NCI-H226 (cell line): ENCODE data around the gene NUDT4B.
"Not testable (repeated sequence)": the region's sequence is repeated elsewhere in the genome, so short reads cannot be mapped to it uniquely, and the experiment has no call there.

ENCODE experiments used
- DNase-seq: peaks from one replicate; pipeline ENCODE4 v3.0.0-alpha.2; 2015

Gene NUDT4B

DNA sequence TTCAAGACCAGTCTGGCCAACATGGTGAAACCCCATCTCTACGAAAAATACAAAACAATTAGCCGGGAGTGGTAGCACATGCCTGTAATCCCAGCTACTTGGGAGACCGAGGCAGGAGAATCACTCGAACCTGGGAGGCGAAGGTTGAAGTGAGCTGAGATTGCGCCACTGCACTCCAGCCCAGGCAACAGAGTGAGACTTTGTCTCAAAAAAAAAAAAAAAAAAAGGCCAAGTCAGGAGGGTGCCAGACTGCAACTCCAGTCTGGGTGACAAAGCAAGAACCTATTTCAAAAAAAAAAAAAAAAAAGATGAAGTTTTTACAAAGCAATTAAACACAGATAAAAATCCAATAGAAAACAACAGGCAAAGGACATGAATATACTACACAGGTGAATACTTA lies 9.9 kb upstream of the NUDT4B start:
- not testable (repeated sequence) for DNase-seq

GRCh38 chr1:148743200-148743599 lies 5.4 kb upstream of the NUDT4B start:
- not testable (repeated sequence) for DNase-seq

DNA sequence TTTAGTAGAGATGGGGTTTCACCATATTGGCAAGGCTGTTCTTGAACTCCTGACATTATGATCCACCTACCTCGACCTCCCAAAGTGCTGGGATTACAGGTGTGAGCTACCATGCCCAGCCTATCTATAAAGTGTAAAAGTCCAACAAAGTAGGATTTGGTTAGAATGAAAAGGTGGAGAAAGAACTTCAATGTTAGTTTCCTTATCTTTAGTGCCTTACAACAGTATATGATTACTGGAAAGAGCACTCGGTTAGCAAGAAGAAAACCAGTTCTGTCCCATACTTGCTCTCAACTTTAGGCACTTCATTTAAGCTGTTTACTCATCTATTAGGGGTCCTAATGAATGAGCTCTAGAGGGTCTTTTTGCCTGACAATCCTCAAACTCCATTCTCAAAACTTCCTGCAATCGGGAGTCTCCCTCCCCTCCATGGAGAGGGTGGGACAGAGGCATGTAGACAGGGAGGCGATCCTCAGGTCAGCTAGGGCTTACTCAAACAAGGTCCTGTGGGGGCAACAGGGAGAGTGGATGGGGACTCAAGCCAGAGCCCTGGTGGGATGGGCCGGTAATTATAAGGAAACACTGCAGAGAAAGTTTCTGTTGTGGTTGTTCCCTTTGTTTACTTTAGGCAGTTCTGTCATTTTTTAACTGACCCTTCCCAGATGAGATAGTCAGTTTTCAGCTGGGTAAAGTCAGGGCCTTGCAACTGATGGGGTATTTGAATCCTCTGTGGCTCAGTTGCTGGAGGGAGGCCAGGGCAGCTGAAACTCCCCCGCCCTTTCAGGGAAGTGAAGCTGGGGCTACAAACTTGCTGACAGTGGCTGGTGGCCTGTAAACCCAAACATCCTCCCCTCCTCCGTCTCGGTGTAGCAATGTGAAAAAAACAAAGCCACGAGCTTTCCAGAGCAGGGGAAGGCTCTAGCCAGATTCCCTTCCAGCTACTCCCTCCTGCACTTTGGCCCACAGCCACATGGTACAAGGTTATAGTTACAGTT lies 4.6 kb upstream of the NUDT4B start:
- not testable (repeated sequence) for DNase-seq

DNA sequence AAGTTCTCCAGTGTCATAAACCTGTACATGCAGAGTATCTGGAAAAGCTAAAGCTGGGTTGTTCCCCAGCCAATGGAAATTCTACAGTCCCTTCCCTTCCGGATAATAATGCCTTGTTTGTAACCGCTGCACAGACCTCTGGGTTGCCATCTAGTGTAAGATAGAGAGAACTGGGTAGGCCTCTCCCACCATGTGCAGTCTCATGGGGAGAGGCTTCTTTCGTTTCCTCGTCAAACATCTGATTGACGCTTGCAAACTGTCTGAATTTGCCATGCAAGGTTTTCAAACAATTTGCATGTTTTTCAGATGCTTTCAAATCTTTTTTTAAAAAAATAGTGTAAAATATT lies 734 bp downstream of the NUDT4B start:
- not testable (repeated sequence) for DNase-seq

- not testable (repeated sequence) for DNase-seq
These were observed 7.7 kb downstream of the NUDT4B start for GRCh38 chr1:148756231-148756630.

DNA sequence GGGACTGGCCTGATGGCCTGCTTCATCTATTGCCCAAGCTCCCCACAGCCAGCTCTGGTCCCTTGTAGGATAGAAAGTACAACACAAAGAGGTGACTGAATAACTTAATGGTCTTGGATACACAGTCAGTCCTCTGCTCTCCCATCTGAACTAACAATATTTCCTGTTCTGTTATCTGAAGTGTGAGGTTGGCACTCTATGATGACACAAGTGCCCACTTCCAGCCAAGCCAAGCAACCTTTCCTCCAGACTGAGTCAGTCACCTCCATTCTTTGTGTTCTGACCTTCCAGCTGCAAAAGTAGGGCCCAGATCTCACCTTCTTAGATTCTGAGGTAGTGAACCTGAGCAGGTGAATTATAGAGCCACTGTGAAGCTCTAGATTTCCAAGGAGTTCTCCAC lies 8.9 kb downstream of the NUDT4B start:
- not testable (repeated sequence) for DNase-seq

- DNase-seq, result not testable (repeated sequence)
These were observed 9.8 kb downstream of the NUDT4B start for GRCh38 chr1:148758412-148758811.

DNA sequence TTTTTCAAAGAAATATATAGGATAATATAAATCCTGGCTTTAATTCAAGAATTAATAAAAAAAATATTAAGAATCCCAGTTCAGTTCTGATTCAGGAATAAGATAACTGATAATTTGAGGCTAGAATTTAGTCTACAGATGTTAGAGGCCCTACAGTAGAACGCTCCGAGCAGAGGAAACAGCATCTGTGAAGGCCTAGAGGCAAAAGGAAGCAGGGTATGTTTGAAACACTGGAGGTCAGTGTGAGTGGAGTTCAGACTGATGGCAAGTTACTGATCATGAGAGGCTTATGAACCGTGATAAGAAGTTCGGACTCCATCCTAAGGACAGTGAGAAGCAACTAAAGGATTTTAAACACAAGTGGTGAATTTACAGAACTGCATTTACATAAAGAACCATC lies 10.4 kb downstream of the NUDT4B start:
- not testable (repeated sequence) for DNase-seq

DNA sequence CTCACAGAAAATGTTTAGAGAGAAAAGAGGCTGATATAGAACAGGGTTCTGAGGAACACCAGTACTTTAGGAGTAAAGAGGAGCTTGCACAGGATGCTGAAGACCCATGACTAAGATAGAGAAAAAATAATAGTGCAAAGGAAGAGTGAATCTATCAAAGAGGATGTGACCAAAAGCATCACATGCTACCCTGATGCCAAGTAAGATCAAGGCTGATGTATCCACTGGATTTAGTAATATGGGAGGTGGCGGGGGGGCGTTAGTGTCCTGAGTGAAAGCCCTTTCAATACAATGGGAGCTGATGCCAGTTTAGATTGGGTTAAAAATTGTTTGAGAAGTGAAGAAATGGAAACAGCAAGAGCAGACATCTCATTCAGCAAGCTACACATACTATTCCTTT lies 11.2 kb downstream of the NUDT4B start:
- DNase-seq, result not testable (repeated sequence)

GRCh38 chr1:148760206-148760605 lies 11.6 kb downstream of the NUDT4B start:
- not testable (repeated sequence) for DNase-seq

DNA sequence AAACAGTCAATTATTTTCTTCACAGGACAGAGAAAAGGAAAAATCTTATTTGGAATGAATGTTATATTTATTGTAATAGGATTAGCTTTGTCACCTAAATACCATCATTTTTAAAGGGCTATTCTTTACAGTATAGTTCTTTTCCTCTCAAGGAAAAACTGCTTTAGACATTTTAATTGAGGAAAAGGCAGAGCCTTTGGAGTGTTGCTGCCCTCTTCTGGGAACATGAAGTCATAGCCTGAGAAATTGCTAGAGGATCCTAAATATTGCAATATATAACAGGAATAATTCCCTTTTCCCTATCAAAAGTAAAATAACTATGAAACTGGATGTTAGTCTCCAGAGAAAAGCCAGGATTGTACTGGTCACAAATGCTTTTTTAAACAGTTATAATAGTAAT lies 12.8 kb downstream of the NUDT4B start:
- DNase-seq, result not testable (repeated sequence)

DNA sequence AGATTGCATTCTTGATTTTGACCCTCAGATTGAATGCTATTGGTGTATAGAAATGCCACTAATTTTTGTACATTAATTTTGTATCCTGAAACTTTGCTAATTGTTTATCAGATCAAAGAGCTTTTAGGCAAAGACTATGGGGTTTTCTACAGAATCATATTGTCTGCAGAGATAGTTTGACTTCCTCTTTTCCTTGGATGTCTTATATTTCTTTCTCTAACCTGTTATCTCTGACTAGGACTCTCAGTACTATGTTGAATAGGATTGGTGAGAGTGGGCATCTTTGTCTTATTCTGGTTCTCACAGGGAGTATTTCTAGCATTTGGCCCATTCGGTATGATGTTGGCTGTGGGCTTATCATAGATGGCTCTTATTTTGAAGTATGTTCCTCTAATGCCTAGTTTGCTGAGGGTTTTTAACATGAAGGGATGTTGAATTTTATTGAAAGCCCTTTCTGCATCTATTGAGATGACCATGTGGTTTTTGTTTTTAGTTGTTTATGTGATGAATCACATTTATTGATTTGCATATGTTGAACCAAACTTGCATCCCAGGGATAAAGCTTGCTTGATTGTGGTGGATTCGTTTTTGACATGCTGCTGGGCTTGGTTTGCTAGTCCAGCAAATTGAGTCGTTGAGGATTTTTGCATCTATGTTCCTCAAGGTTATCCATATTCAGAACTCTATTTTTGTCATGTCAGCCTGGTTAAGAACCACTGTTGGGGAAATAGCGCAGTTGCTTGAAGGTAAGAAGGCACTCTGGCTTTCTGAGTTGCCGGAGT lies 16.9 kb downstream of the NUDT4B start:
- not testable (repeated sequence) for DNase-seq

- DNase-seq, result not testable (repeated sequence)
These were observed 20.0 kb downstream of the NUDT4B start for GRCh38 chr1:148768541-148768940.

DNA sequence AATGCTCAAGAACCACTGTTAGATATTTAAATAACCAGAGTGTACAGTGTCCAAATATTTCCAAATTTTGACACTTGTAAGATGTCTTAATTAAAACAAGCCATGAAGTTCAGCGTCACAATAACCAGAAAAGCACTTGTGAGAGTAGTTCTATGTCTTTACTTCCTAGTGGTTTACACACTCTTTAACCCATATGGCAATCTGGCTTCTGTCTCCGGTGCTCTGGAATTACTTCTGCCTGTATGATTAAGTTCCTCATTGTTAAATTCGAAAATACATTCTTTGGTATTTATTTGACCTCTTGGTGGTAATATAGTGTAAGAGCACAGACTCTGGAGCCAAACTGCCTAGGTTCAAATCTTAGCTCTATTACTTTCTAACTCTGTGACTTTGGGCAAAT lies 20.9 kb downstream of the NUDT4B start:
- DNase-seq, result not testable (repeated sequence)

DNA sequence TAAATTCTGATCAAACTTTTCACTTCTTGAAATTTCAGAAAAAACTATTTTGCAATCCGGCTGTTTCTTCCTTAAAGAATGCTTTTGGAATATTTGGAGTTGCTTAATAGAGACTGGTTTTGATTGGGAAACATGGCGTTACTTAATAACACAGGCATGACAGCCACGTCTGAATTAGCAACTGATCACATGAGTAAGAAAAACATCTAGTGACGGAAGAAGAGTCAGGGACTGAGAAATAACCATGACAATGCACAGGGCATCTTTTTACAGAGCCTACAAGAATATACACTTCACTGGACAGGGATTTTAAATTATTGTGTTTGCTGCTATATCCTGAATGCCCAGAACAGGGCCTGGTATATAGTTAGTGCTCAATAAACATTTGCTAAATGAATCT lies 25.1 kb downstream of the NUDT4B start:
- DNase-seq, result not testable (repeated sequence)

DNA sequence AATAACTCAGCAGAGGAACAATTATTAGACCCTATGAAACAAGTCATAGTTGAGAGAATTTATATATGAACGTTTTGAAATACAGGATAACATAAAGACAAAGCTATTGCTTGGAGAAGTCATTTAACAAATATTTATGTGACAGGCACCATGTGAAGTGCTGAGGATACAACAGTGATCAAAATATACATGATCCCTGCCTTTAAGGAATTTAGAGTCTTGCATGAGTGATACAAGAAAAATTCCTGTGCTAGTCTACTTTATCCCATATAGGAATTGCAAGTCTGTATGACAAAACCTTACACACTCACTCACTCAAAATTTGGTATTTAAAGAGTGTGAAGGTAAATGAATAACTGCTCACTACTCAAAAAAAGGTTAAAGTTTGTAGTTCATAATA lies 25.5 kb downstream of the NUDT4B start:
- not testable (repeated sequence) for DNase-seq

DNA sequence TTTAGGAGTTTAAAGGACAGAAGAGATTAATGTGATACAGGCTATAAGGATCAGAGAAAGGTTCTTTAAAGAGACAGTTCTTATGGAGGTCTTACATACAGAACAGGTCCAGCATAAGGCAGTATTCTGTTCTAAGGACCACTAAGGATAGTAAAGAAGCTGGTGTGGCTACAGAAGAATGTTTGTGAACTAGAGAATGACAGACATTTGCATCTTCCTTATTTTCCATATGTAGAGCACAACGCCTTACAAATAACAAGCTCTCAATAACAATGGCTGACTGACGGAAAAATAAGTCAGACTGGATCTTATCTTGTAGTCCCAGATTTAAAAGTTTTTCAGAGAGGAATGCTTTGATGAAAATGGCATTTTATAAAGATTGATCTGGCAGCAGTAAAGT lies 26.7 kb downstream of the NUDT4B start:
- not testable (repeated sequence) for DNase-seq

GRCh38 chr1:148777649-148778048 lies 29.1 kb downstream of the NUDT4B start:
- DNase-seq, result not testable (repeated sequence)

DNA sequence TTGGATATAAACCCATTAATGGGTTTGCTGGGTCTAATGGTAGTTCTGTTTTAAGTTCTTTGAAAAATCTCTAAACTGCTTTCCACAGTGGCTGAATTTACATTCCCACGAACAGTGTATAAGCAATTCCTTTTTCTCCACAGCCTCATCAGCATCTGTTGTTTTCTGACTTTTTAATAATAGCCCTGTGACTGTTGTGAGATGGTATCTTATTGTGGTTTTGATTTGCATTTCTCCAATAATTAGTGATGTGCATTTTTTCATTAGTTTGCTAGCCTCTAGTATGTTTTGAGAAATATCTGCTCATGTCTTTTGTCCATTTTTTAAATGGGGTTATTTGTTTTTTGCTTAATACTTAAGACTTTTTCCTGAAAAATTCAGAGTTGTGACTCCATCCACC lies 31.8 kb downstream of the NUDT4B start:
- not testable (repeated sequence) for DNase-seq

GRCh38 chr1:148791543-148792099 lies 43.0 kb downstream of the NUDT4B start:
- DNase-seq, result not testable (repeated sequence)

DNA sequence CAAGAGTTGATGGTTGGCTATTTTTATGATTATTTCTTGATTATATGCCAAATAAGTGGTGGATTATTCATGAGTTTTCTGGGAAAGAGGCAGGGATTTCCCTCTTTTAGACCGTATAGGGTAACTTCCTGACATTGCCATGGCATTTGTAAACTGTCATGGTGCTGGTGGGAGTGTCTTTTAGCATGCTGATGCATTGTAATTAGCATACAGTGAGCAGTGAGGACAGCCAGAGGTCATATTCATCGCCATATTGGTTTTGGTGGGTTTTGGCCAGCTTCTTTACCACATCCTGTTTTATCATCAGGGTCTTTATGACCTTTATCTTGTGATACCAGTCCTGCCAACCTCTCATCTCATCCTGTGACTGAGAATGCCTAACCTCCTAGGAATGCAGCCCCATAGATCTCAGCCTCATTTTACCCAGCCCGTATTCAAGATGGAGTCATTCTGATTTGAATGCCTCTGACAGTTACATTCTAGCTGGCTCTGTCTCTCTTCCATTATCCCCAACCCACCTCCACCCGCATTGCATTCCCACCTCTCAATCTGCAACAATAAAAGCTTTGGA lies 45.3 kb downstream of the NUDT4B start:
- DNase-seq, result not testable (repeated sequence)
